ENCODE measurements around the gene RTP4.

GRCh38 chr3:187406927-187407326, 38.7 kb downstream of the RTP4 start:
- TF ChIP-seq CTCF (IDR thresholded peaks at IDR 0.05 in 8 of 11, conservative IDR thresholded peaks at IDR 0.05 in 3 of 11) (no peak), POLR2A (IDR thresholded peaks at IDR 0.05) (no peak)

Measured in spleen (tissue), 7 donors.